22Rv1 (cell line): ENCODE measurements around the gene EHD4.

Experiments
- H3K27ac ChIP-seq: fragments of 450-650 bp; 2 replicates; pipeline ENCODE4 v1.5.1; 2017
- CTCF ChIP-seq: fragments of 450-650 bp; IDR thresholded peaks from 2 replicates; pipeline ENCODE4 v1.5.1; 2017; ENCODE audit warnings: mild to moderate bottlenecking
- ZFX ChIP-seq: fragments of 450-650 bp; IDR thresholded peaks from 2 replicates; pipeline ENCODE4 v1.6.1; 2017; ENCODE audit warnings: antibody characterized with exemption, borderline replicate concordance

Gene EHD4

GRCh38 chr15:41989573-41990242 lies 17.4 kb upstream of the EHD4 start:
- H3K27ac ChIP-seq = no peak overlapping the region
- TF ChIP-seq CTCF = peak; percentile 93
- TF ChIP-seq ZFX = no peak

GRCh38 chr15:41988896-41989572 lies 16.7 kb upstream of the EHD4 start:
- TF ChIP-seq CTCF (no peak), ZFX (no peak)
- no peak overlapping the region for H3K27ac ChIP-seq

- TF ChIP-seq ZFX (no peak), CTCF (no peak)
- no peak overlapping the region for H3K27ac ChIP-seq
Measured at GRCh38 chr15:41987925-41988275, 15.5 kb upstream of the EHD4 start.

- TF ChIP-seq CTCF = no peak
- no peak for TF ChIP-seq ZFX
- H3K27ac ChIP-seq = no peak overlapping the region
Measured at GRCh38 chr15:41987246-41987924, 15.0 kb upstream of the EHD4 start.

- no peak for TF ChIP-seq ZFX
- no peak for TF ChIP-seq CTCF
- H3K27ac ChIP-seq = no peak overlapping the region
Measured at GRCh38 chr15:41985236-41986160, 13.1 kb upstream of the EHD4 start.

GRCh38 chr15:41984622-41985021 lies 12.3 kb upstream of the EHD4 start:
- no peak overlapping the region for H3K27ac ChIP-seq
- TF ChIP-seq ZFX = no peak
- TF ChIP-seq CTCF = no peak
